ENCODE data around the gene ZNF438. TPM values are rescaled to one million over a fixed set of nuclear protein-coding genes. Genes with fewer than 3 reads are reported as not detected.
"Not testable (repeated sequence)": the region's sequence is repeated elsewhere in the genome, so short reads cannot be mapped to it uniquely, and the experiment has no call there.

The ZNF438 gene
- total RNA-seq, 2 donors from 2014 or later: 10.6 to 14.5 TPM

- Histone ChIP-seq H3K36me3 (peaks cover 4% of the 10 kb centered on the region), H3K9me3 (no peaks in the 10 kb centered on the region), H3K27me3 (replicated peaks; ENCODE audit: insufficient read depth) (no peaks in the 10 kb centered on the region), H3K4me3 (peak overlapping the region; percentile 1), H3K27ac (no peak overlapping the region), H3K4me1 (ENCODE audit: control insufficient read depth in 1 of 2, low read depth in 2 of 2) (peaks cover 12 to 32% of the 10 kb centered on the region in 2 donors)
- DNase-seq (ENCODE audit: low spot score): no peak
- no peak for ATAC-seq (ENCODE audit: insufficient number of reproducible peaks, low FRiP score, low read depth)
- no peak for TF ChIP-seq CTCF (IDR thresholded peaks at IDR 0.05)
Observed at GRCh38 chr10:30939643-30940251, 91.9 kb downstream of the ZNF438 start.

GRCh38 chr10:30935078-30935477, 96.6 kb downstream of the ZNF438 start:
- Histone ChIP-seq H3K4me3 (no peak overlapping the region), H3K9me3 (no peaks in the 10 kb centered on the region), H3K27me3 (replicated peaks; ENCODE audit: insufficient read depth) (no peaks in the 10 kb centered on the region), H3K36me3 (peaks cover 4% of the 10 kb centered on the region), H3K4me1 (ENCODE audit: control insufficient read depth in 1 of 2, low read depth in 2 of 2) (peaks cover 8 to 16% of the 10 kb centered on the region in 2 donors), H3K27ac (no peak overlapping the region)
- DNase-seq (ENCODE audit: low spot score): no peak
- no peak for TF ChIP-seq CTCF (IDR thresholded peaks at IDR 0.05)
- ATAC-seq (ENCODE audit: insufficient number of reproducible peaks, low FRiP score, low read depth): no peak

- no peak for DNase-seq (ENCODE audit: low spot score)
- H3K27ac ChIP-seq: no peak overlapping the region
- no peak for ATAC-seq (ENCODE audit: insufficient number of reproducible peaks, low FRiP score, low read depth)
- no peaks in the 10 kb centered on the region for H3K36me3 ChIP-seq
- H3K4me1 ChIP-seq (ENCODE audit: control insufficient read depth in 1 of 2, low read depth in 2 of 2): peaks cover 0 to 10% of the 10 kb centered on the region in 2 donors
- no peak for TF ChIP-seq CTCF (IDR thresholded peaks at IDR 0.05)
- H3K4me3 ChIP-seq: no peak overlapping the region
- no peaks in the 10 kb centered on the region for H3K27me3 ChIP-seq (replicated peaks; ENCODE audit: insufficient read depth)
- no peaks in the 10 kb centered on the region for H3K9me3 ChIP-seq
Observed at GRCh38 chr10:30931094-30931493, 100.6 kb downstream of the ZNF438 start.

- Histone ChIP-seq H3K27me3 (replicated peaks; ENCODE audit: insufficient read depth) (no peaks in the 10 kb centered on the region), H3K36me3 (no peaks in the 10 kb centered on the region), H3K27ac (no peak overlapping the region), H3K9me3 (no peaks in the 10 kb centered on the region), H3K4me1 (ENCODE audit: control insufficient read depth in 1 of 2, low read depth in 2 of 2) (peaks cover 0 to 7% of the 10 kb centered on the region in 2 donors), H3K4me3 (no peak overlapping the region)
- no peak for TF ChIP-seq CTCF (IDR thresholded peaks at IDR 0.05)
- ATAC-seq (ENCODE audit: insufficient number of reproducible peaks, low FRiP score, low read depth): no peak
- DNase-seq (ENCODE audit: low spot score): no peak
Observed at GRCh38 chr10:30929901-30930520, 101.7 kb downstream of the ZNF438 start.

- H3K27me3 ChIP-seq (replicated peaks; ENCODE audit: insufficient read depth); DNase-seq (ENCODE audit: low spot score); ATAC-seq (ENCODE audit: insufficient number of reproducible peaks, low FRiP score, low read depth); H3K27ac ChIP-seq; H3K4me3 ChIP-seq; H3K4me1 ChIP-seq (ENCODE audit: control insufficient read depth in 1 of 2, low read depth in 2 of 2); H3K9me3 ChIP-seq; H3K36me3 ChIP-seq: not testable (repeated sequence)
Observed at GRCh38 chr10:30929311-30929729, 102.3 kb downstream of the ZNF438 start.
